RKO (cell line): ENCODE results near the gene PLXNA4.

Experiments
- DNase-seq: peaks from one replicate; pipeline ENCODE4 v3.0.0-alpha.2; 2016; ENCODE audit warnings: low spot score

The PLXNA4 gene

DNA sequence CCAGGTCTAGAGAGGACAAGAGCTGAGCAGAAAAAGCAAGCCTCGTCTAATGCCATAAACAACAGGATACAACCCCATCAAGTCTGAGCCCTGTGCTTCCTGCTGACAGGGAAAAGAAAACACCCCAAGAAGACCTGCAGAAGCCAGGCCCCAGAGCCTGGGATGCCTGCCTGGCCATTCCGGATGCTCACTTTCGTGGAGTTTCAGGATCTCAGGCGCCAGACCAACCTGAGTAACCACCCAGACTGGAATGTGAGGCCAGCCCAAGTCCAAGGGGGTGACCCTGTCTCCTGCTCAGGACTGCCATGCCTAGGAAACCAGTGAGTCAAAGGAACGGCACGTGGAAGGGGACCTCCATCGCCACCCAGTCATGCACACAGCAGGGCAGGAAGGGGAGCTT lies 74.3 kb downstream of the PLXNA4 start:
- DNase-seq = no peak

DNA sequence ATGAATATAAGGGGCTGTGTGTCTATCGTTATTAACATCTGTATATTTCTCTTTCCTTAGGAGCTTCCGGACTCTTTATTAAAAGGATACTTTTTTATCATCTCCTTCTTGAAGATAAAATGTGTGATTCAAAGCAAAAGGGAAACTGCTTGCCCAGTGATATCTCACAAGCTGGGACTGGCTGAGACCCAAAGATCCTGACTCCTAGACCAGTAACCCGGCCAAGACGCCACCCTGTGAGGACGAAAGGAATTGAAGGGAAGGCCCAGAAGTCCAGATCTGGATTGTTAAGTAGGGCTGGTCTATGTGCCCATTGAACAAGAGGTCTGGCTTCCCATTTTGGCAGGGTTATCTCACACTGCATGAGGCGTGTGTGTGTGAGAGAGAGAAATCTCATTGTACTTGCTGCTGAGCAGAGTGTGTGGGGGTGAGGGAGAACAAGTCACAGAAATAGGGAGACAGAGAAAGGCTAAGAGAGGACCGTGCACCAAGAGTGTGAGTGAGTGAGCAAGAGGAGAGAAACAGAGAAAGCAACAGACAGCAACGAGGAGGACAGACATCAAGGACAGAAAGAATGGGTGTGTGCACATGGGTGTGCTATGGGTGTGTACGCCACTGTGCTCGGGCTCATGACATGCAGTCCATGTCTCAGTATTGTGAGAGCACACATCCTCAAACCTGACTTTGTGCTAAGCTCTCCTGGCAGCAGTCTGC lies 75.4 kb downstream of the PLXNA4 start:
- peak; percentile 9 for DNase-seq

DNA sequence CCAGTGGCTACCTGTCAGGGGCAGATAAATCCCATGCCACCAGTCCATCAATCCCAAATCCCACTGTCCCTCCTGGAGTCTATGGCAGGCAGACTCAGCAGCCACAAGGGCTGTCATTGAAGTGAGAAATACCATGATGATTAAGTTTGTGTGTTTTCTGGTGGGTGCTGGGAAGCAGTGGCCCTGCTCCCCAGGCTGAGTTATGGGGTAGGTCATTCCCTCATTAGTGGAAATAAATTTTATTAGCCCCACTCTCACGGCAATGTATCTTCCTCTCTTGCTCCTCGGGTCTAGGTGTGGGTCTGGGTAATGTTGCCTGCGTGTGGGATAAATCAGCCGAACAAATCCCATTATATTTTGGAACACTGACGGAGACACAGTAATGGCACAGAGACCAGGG lies 76.8 kb downstream of the PLXNA4 start:
- no peak for DNase-seq

DNA sequence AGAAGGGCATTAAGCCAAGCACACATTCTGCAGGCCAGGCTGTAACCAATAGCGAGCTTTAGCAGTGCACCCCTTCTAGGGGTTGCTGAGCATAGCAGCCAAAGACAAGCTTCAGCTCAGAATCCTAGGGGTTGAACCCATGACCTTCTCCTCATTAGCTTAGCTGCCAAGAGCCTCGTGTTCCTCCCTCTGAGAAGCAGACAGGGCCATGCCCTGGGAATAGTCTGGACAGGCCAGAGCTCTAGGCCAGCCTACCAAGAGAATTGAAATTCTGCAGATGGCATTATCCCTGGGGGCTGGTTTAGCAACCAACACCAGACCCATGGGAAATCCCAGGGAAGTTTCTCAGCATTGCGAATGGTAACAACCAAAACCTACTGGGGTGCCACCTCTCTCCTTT lies 77.2 kb downstream of the PLXNA4 start:
- no peak for DNase-seq

- DNase-seq = no peak
These were observed 78.0 kb downstream of the PLXNA4 start for GRCh38 chr7:132498319-132498718.

- no peak for DNase-seq
These were observed 79.2 kb downstream of the PLXNA4 start for GRCh38 chr7:132497098-132497497.

DNA sequence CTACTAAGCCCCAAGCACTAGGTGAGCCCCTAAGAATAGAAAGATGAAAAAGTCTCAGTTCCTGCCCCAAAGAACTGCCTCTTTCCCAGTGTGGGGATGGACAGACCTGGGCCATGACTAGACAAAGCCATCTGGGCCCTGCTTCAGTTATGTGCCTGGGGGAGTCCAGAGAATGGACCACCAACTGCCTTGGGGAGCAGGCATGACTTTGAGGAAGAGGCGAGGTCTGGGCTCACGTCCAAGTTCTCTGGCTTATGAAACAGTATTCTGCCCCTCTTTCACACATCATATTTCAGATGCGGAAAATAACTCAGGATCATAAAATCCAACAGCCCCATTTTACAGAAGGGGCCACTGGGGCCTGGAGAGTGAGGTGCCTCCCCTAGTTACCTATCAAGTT lies 80.3 kb downstream of the PLXNA4 start:
- DNase-seq = no peak

DNA sequence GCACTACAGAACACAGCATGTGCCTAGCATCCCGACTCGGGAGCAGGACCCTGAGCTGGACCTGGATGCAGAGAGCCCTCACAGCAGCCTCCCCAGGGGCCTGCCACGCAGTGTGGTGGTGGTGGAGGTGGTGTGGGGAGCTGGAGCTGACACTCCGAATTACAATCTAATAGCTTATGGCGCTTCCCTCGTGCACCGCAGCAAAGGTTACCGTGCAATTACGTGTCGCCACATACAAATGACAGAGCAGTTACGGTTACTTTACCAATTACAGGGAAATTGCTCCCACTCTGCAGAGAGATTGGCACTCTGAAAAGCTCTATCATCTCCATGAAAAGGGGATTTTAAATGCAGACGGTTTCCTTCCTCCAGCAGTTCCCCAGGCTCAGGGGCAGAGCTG lies 81.8 kb downstream of the PLXNA4 start:
- no peak for DNase-seq

- no peak for DNase-seq
These were observed 83.3 kb downstream of the PLXNA4 start for GRCh38 chr7:132492823-132493445.

DNA sequence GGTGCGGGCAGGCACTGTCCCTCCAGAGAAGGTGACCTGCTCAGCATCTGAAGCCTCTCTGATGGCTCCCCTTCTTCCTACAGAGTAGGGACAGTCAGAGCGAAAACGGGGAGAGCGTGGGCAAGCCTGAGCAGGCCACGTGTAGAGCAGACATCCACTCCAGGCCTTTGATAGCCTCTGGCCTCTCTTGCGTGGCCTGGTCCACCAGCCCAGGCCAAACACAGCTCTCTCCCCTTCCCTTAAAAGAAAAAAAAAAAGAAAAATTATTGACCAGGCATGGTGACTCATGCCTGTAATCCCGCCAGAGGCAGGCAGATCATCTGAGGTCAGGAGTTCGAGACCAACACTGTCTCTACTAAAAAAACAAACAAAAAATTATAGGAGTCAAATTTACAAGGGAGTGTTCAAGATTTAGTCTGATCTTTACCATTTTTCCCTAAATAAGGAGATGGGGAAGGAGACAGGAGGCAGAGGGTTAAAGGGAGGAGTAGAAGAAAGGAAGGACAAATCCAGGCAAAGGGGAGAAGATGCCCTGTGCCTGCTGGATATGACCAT lies 84.8 kb downstream of the PLXNA4 start:
- no peak for DNase-seq

DNA sequence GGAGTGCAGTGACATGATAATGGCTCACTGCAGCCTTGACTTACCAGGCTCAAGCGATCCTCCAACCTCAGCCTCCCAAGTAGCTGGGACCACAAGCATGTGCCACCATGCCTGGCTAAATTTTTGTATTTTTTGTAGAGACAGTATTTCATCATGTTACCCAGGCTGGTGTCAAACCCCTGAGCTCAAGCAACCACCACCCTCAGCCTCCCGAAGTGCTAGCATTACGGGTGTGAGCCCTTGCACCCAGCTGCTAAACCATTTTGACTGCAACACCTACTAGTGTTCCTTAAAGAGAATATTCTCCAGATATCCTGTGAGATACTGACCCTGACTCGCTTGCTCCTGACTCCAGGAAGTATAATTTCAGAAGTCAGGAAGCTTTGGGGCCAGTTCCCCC lies 85.8 kb downstream of the PLXNA4 start:
- no peak for DNase-seq

DNA sequence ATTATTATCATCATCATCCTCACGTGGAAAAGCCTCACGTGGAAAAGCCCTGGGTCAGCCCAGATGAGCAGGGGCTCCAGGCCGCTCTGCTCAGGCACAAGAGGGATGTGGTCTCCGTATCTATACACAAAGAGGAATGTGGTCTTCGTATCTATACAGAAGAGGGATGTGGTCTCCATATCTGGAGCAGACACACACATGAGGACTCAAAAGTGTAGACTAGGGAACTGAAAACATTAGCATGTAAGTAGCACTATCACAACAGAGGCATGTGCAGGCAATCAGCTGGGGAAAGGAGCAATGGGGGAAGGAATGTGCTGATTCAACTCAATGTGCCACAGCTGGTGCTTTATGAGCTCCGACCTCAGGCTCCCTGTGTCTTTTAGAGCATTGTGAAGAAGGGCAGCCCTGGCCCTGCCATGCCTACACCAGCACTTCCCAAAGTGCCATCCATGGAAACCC lies 86.5 kb downstream of the PLXNA4 start:
- DNase-seq = no peak

DNA sequence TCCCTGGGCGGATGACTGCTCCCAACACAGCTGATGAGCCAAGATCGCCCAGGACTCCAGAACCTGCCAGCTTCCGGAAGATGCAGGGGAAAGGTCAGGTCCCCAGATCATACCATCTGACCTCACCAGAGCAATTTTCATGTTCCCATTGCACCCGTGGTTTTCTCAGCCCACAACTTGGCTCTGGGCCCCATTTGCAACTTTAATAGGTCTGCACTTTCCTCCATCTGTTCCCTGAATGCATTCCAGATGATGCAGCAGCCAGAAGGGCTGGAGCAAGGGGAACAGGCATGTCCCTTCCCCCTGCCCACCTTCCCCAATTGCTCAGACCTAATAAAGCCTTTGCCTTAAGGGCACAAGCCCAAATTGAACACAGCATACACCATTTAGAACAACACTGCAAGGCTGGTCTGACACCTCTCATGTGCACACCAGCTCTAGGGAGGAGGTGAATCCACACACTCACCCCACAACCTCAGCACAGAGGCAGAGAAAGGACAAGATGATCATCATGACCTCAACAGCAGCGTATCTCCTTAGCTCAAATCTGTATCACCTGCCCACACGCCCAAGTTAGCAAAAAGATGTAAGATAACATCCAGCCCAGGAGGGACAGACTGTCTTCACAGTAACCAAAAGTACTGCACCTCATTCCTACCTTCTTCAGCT lies 87.5 kb downstream of the PLXNA4 start:
- no peak for DNase-seq

GRCh38 chr7:132486274-132486610 lies 90.0 kb downstream of the PLXNA4 start:
- DNase-seq = no peak

- no peak for DNase-seq
These were observed 90.5 kb downstream of the PLXNA4 start for GRCh38 chr7:132485600-132486273.

DNA sequence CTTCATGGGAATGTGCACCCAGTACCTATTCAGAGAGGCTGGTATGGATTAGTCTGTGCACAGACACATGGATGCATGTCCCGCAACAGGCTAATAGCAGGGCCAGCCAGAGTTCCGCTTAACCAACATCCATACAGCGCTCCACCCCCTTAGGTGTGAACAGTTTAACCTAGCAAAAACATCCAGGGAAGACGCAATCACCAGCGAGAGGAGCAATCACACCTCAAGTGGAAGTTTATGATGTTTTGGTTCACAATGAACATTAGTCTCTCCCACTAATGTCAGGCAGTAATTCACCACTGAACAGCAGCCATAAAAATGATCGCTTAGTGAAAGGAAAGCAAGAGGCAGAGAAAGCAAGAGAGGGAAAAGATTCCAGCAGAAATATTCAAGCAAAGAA lies 91.1 kb downstream of the PLXNA4 start:
- DNase-seq = no peak

- DNase-seq = no peak
These were observed 93.4 kb downstream of the PLXNA4 start for GRCh38 chr7:132482866-132483265.

GRCh38 chr7:132480534-132480933 lies 95.7 kb downstream of the PLXNA4 start:
- DNase-seq = no peak

- DNase-seq = no peak
These were observed 99.7 kb downstream of the PLXNA4 start for GRCh38 chr7:132476541-132476940.

DNA sequence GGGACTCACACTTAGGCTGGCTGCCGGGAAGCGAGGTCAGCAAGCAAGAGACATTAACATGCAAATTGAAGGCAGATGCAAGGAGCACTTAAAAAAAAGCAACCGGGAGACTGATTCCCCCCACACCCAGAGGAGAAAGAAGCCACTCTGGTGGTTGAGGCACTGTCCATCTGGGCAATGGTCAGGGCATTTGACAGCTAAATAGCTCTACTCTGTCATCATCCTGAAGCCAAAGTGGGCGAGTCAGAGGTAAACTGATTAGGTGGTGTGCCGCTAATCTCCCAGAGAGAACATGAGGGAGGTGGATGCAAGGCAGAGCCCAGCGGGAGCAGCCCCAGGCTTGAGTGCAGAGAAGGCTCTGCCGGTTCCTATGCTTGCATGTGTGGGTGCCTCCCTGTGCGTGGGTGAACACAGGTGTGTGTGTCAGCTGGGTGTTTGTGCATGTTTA lies 100.6 kb downstream of the PLXNA4 start:
- no peak for DNase-seq

- DNase-seq = no peak
These were observed 101.1 kb downstream of the PLXNA4 start for GRCh38 chr7:132475037-132475668.
